ENCODE results near the gene SENP7.

SENP7 gene

DNA sequence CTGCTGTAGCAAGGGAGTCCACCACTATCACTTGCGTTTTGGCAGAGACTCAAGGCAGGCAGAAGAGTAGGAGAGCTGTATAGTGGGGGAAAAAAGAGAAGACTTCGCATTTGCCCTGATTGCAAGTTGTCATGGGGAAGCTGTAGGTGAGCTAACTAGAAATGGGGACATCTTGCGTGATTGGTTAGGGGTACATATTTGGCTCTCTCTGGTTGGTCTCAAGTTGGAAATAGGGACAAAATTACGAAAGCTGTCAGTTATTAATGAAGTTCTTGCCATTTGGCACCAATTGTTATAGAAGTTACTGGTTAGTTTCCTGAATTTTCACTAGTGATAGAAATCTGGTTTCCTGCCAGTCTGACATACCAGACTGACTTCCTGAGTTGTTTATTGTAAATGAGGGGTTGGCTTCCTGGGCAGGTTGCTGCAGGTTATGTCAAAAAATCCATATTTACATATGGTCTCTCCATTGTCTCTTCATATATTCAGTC, 8.2 kb upstream of the SENP7 start:
- DNase-seq (ENCODE audit: low read depth) = no peak
- no peak for TF ChIP-seq CTCF (IDR thresholded peaks at IDR 0.05; ENCODE audit: insufficient read depth, low read depth, low read length, missing control alignments)
- H3K4me3 ChIP-seq (ENCODE audit: low read depth, low read length) = no peak overlapping the region

- no peak for DNase-seq (ENCODE audit: low read depth)
- no peak for TF ChIP-seq CTCF (IDR thresholded peaks at IDR 0.05; ENCODE audit: insufficient read depth, low read depth, low read length, missing control alignments)
- H3K4me3 ChIP-seq (ENCODE audit: low read depth, low read length) = no peak overlapping the region
Observed at GRCh38 chr3:101519685-101520365, 6.8 kb upstream of the SENP7 start.

DNA sequence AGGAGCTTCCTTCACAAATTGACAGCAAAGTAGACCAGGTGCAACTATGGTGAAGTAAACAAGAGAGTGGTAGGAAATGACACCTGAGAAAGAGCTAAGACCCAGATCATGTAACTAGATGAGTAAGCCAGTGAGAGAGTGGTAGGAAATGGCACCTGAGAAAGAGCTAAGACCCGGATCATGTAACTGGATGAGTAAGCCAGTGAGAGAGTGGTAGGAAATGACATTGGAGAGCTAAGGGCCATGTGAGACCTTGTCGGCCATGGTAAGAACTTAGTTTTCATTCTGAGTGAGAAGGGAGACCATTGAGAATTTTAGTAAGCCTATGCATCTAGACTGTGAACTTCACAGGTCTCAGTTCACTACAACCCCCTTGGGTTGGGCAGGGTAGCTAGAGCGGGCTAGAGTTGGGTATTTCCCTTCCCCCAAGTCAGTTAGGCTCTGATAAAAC, 5.4 kb upstream of the SENP7 start:
- TF ChIP-seq CTCF (IDR thresholded peaks at IDR 0.05; ENCODE audit: insufficient read depth, low read depth, low read length, missing control alignments) = no peak
- H3K4me3 ChIP-seq (ENCODE audit: low read depth, low read length) = peak overlapping the region; percentile 32
- DNase-seq (ENCODE audit: low read depth) = peak; percentile 95

- DNase-seq (ENCODE audit: low read depth) = no peak
- TF ChIP-seq CTCF (IDR thresholded peaks at IDR 0.05; ENCODE audit: insufficient read depth, low read depth, low read length, missing control alignments) = no peak
- peak overlapping the region; percentile 85 for H3K4me3 ChIP-seq (ENCODE audit: low read depth, low read length)
Observed at GRCh38 chr3:101513419-101513986, 491 bp upstream of the SENP7 start.

- no peak for DNase-seq (ENCODE audit: low read depth)
- no peak for TF ChIP-seq CTCF (IDR thresholded peaks at IDR 0.05; ENCODE audit: insufficient read depth, low read depth, low read length, missing control alignments)
Observed at GRCh38 chr3:101512396-101512645, 691 bp downstream of the SENP7 start.

GRCh38 chr3:101509811-101510210, 3.2 kb downstream of the SENP7 start:
- TF ChIP-seq CTCF (IDR thresholded peaks at IDR 0.05; ENCODE audit: insufficient read depth, low read depth, low read length, missing control alignments) = no peak
- no peak overlapping the region for H3K4me3 ChIP-seq (ENCODE audit: low read depth, low read length)
- no peak for DNase-seq (ENCODE audit: low read depth)

More at GRCh38 chr3:101512396-101512645, 691 bp downstream of the SENP7 start:
- H3K4me3 ChIP-seq (ENCODE audit: low read depth, low read length) = peak overlapping the region; percentile 85

DNA sequence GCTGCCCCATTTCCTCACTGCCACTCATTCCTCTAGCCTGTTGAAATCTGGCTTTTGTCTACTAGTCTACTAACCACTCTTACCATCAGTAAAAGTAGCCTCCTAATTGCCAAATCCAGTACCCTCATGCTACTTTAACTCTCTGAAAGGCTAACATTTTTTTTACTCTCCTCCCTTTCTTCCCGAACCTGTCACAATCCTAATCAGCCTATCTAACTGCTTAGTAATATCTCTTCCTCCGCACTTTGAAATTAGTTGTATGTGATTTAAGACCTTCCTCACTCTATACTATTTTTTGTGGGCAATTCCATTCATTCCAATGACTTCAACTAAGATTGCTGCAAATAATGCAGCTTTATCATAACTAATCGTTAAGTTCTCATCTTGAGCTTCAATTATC, 3.7 kb downstream of the SENP7 start:
- no peak for DNase-seq (ENCODE audit: low read depth)
- H3K4me3 ChIP-seq (ENCODE audit: low read depth, low read length) = no peak overlapping the region
- no peak for TF ChIP-seq CTCF (IDR thresholded peaks at IDR 0.05; ENCODE audit: insufficient read depth, low read depth, low read length, missing control alignments)

Data from GM12865 (cell line).